IPS DF 4.7 (cell line): Measurements from ENCODE around the gene PRKCE.
"Not testable (repeated sequence)": the region's sequence is repeated elsewhere in the genome, so short reads cannot be mapped to it uniquely, and the experiment has no call there.

Experiments used
- DNase-seq: peaks from one replicate; pipeline ENCODE4 v3.0.0-alpha.2; 2013; ENCODE audit warnings: low spot score; ENCODE audit errors: extremely low read depth

PRKCE gene

DNA sequence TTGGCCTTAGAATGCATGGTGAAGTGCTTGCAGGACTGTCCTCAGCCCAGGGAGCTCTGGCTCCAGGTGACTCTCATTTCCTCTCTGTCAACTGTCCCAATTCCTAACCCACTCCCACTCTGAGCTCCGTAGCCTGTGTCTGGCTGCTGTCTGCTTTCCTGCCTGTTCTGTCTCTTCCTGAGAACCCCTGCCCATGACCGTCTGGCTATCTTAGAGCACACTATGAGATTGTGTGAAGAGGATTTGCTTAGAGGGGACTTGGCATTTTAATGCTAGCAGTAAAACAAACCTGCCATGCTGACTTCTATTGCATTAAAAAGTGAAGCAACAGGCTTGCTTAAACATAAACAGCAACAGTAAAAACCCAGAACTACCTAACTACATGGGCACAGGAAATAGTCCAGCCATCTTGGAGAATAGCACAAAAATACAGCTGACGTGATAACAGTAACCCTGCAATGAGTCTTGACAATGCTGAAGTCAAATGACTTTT is 234.7 kb downstream of the PRKCE start:
- DNase-seq = no peak

DNA sequence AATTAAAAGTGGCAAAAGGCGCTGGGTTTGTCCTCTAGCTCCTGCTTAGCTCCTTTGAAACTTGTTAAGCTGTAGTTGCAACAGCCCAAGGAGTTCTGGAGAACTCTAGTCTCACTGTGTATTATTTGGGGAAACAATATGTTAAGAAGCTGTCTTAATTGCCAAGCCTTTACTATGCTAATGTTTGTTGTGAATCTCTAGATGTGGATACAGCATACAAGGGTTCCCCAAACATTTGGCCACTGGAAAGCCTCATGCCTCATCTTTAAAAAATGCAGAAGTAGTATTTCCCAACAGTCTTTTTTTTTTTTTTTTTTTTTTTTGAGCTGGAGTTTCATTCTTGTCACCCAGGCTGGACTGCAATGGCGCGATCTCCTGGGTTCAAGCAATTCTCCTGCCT is 236.7 kb downstream of the PRKCE start:
- DNase-seq = no peak

DNA sequence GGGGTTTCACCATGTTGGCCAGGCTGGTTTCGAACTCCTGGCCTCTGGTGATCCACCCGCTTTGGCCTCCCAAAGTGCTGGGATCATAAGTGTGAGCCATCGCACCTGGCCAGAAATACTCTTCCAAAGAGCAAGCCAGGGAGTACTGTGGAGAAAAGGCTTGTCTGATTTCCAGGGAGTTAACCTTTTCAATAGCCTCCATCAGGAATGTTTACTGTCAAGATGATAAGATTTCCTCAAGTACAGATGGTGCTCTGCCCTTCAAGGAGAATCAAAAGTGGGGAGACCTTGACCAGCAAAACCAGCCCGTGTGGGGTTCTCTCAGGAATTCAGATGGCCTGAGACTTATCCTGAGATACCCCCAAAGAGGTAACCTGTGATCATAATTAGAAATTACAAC is 237.2 kb downstream of the PRKCE start:
- no peak for DNase-seq

GRCh38 chr2:45889053-45889452 is 237.6 kb downstream of the PRKCE start:
- DNase-seq = no peak

DNA sequence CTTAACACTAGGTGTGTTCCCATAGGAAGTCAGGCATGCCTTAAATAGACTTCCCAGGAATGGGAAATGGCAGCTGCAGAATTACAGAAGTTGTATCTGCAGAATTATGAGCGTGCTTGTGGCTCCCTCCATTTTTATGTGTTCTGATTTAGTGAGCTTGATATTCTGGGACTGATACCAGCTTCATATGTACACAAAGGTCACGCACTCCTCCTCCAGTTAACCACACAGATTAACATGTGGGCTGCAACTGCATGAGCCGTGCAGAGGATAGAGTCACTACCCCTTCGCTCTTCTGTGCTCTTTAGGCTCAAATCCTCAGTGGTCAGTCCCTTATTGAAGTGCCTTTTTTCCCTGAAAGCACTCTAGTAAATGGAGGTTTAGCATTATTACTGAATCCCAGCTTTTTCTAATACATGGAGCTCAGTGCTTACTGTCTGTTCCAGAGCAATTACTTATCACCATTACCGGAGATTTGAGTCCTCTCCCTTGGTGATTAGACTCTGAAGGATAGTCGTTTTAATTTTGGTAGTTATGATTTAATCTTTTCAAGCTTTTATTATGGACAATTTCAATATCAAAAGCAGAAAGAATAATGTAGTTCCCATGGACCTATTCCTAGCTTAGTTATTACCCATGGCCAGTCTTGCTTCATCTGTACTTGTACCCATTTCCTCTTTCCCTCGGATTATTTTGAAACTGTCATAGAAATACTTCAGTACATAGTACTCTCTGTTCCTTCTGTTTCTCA is 238.3 kb downstream of the PRKCE start:
- DNase-seq = no peak

DNA sequence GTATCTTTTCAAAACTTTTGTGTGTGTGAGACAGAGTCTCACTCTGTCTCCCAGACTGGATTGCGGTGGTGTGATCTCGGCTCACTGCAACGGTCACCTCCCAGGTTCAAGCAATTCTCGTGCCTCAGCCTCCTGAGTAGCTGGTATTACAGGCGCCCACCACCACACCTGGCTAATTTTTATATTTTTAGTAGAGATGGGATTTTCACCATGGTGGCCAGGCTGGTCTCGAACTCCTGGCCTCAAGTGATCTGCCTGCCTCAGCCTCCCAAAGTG is 238.8 kb downstream of the PRKCE start:
- DNase-seq = not testable (repeated sequence)

GRCh38 chr2:45890819-45891218 is 239.3 kb downstream of the PRKCE start:
- no peak for DNase-seq

DNA sequence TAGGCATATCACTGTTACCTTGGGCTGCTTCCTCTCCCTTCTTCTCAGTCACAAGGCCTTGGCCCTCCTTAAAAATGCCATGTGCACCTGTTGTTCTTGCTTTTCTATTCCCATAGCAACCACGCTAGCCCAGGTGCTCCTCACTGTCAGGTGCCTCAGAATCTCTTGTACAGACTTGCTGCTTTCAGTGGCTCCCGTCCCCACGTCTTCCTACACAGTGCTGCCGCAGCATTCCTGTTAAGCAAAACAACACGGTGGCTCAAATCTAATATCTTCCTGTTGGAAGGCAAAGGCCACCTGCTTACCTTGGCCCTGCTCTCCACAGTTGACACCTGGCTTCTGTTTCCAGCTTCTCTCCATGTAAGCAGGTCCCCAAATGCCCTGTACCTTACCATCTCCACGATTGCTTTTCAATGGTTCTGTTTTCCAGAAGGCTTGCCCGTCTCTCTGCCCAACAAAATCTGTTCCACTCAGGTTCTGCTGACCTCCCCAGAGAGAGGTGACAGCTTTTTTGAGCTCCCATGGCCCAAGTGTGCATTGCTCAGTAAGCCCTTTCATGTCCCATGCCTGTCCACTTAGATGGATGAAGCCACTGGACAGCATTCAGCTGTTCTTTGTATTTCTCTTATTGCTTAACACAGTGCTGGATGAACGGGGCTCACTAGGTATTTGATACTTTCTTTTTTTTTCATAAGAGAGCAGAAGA is 240.4 kb downstream of the PRKCE start:
- DNase-seq = no peak

DNA sequence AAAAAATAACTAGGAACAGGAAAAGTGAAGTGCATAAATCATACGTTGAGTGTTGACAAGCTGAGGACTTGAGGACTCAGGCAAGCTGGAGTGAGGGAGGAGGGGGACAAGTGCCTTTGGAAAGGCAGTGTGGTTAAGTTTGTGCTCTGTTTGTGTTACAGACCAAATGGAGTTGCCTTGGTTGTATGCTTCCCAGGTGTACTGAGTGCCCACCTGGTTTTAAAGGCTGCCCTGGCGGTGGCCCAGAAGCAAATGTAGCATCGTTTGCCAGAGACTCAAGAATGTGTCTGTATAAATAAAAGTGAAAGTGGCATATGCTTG is 240.9 kb downstream of the PRKCE start:
- no peak for DNase-seq

GRCh38 chr2:45892757-45893156 is 241.3 kb downstream of the PRKCE start:
- no peak for DNase-seq

- no peak for DNase-seq
Measured at GRCh38 chr2:45894211-45894610, 242.7 kb downstream of the PRKCE start.

DNA sequence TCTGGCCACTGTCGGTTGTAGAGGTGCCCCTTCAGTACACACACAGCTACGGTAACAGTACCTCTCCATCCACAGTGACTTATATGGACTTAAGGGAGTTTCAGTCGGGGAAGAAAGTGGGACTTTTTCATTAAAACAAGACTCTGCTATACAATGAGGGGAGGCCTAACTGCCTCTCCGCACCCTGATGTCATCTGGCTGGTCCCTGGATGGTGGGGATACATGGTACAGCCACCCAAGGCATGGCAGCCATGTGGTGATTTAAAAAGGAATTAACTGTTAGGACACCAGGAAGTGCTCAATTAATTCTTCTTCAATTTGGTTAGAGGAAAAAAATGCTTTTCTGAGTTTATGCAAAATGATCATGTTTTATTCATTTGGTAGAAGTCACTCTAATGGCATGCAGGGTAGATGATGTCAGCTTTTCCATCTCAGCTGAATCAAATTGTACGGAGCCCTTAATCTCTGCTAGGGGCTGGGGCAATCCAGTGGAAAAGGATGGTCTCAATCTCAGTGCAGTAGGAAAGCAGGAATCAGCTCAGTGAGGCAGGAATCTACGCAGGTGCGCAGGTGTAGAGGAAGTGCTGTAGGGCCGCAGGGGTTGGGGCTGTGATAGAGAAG is 243.9 kb downstream of the PRKCE start:
- DNase-seq = no peak

DNA sequence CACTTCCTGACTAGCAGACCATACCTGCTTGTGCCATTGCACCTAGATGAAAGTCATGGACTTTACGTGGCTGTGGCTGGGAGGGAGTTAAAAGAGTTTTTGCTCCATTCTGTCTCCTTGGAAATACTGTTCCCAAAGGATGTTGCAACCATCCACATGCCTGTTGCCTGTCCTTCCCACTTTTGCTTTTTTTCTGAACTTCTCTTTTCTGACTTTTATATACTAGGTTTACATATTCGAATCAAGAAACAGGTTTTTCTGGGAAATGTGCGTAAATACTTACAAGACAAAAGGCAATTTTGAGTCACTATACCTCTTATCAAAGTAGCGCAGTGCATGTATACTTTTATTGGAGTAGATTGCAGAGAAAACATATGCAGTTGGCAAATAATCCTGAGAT is 244.8 kb downstream of the PRKCE start:
- DNase-seq = no peak

DNA sequence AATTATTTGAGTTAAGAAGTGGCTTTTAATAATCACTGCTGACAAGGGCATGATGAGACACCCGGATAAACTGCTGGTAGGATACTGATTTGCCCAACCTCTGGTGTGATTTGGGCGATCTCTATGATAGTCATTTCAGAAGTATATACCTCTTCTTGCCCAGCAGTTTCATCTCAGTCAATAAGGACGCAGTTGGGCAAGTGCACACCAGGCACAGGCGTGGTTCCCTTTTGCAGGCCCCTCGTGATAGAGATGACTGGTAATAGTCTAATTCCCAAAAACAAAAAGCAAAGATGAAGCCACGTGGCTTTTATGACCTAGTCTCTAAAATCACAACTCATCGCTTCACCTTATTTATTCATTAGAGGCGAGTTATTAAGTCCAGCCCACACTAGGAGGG is 246.4 kb downstream of the PRKCE start:
- DNase-seq = no peak

- no peak for DNase-seq
Measured at GRCh38 chr2:45898819-45899218, 247.3 kb downstream of the PRKCE start.

DNA sequence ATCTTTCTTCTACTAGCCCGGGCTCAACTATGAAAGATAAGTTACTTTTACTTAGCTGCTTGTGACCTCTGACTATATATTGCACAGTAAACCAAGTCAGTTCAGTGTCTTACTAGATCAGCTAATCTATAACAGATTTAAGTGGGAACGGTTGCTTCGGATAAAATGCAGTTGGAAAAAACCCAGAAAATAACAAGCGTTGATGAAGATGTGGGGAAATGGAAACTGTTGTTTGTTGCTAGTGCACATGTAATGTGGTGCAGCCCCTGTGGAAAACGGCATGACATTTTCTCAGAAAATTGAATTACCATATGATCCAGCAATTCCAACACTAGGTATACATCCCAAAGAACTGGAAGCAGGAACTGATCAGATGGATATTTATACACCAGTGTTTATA is 248.5 kb downstream of the PRKCE start:
- DNase-seq = no peak

- DNase-seq = no peak
Measured at GRCh38 chr2:45901468-45902032, 250.1 kb downstream of the PRKCE start.

GRCh38 chr2:45902380-45902779 is 250.9 kb downstream of the PRKCE start:
- no peak for DNase-seq

GRCh38 chr2:45902781-45903375 is 251.4 kb downstream of the PRKCE start:
- DNase-seq = no peak

GRCh38 chr2:45904267-45904945 is 252.9 kb downstream of the PRKCE start:
- DNase-seq = no peak

DNA sequence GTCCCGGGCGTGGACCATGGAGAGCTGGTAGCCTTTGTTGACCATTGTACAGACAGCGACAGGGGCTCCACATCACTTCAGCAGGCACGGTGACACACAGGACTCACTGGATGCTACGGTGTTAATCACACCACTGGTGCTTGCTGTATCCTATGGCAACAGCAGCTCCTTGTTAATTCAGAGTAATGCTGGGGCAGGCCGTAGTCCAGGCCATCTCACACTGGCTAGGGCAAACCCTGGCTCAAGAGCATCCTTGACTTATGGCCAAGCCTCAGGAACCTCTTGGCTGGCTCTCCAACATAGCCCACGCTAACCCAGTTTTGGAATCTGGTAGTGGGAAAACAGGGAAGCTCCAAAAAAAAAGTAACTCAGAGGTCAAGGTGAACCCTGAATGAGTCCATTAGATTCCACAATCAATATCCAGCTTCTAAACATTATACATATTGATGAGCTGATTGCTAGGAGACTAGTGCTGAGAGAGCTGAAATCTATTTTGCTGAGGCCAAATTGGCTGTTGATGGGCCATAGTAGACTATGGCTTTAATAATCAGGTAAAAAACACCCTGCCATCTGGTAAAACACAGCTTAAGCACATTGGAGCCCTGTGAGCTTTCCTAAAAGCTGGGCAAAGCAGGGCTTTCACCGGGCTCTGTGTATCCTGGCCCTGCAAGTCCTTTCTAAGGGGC is 253.6 kb downstream of the PRKCE start:
- DNase-seq = no peak
